GM13976 (cell line): Measurements from ENCODE around the gene PLEKHG4B.
"Not testable (repeated sequence)": the region's sequence is repeated elsewhere in the genome, so short reads cannot be mapped to it uniquely, and the experiment has no call there.

Experiments
- DNase-seq: peaks from one replicate; pipeline ENCODE4 v3.0.0; 2012; ENCODE audit warnings: low spot score
- CTCF ChIP-seq: IDR thresholded peaks from 2 replicates; pipeline ENCODE4 v1.5.1; 2012; ENCODE audit warnings: borderline replicate concordance, mild to moderate bottlenecking; ENCODE audit not compliant: insufficient read depth; ENCODE audit errors: extremely low read depth, missing control alignments, control extremely low read depth
- in situ Hi-C: fragments of 300-500 bp; cut with MboI; formaldehyde crosslinking; loops from one replicate; pipeline ENCODE4 v1.12.0; 2022; ENCODE audit warnings: low sequenced_read_pairs, mixed read lengths, inconsistent platforms; ENCODE audit not compliant: unreplicated experiment

PLEKHG4B gene

GRCh38 chr5:204966-205670, 113.2 kb downstream of the PLEKHG4B start:
- no peak for TF ChIP-seq CTCF
- DNase-seq = no peak
- in situ Hi-C loops = no loop called here

GRCh38 chr5:206406-206805, 114.4 kb downstream of the PLEKHG4B start:
- in situ Hi-C loops = no loop called here
- TF ChIP-seq CTCF = no peak
- no peak for DNase-seq

- no peak for TF ChIP-seq CTCF
- DNase-seq = peak; percentile 13
- in situ Hi-C loops = no loop called here
These were observed 115.1 kb downstream of the PLEKHG4B start for GRCh38 chr5:206927-207536.

- in situ Hi-C loops = no loop called here
- no peak for TF ChIP-seq CTCF
- DNase-seq = peak; percentile 17
These were observed 115.6 kb downstream of the PLEKHG4B start for GRCh38 chr5:207599-207998.

- no peak for TF ChIP-seq CTCF
- in situ Hi-C loops = no loop called here
- no peak for DNase-seq
These were observed 116.6 kb downstream of the PLEKHG4B start for GRCh38 chr5:208449-209114.

GRCh38 chr5:213803-214395, 121.9 kb downstream of the PLEKHG4B start:
- in situ Hi-C loops = no loop called here
- DNase-seq = no peak
- no peak for TF ChIP-seq CTCF

GRCh38 chr5:215256-215655, 123.3 kb downstream of the PLEKHG4B start:
- DNase-seq, in situ Hi-C loops: not testable (repeated sequence)

GRCh38 chr5:216076-216475, 124.1 kb downstream of the PLEKHG4B start:
- DNase-seq, in situ Hi-C loops: not testable (repeated sequence)
